Ovary (tissue), 9 donors: ENCODE measurements around the gene DDI2. TPM values are rescaled to one million over a fixed set of nuclear protein-coding genes. Genes with fewer than 3 reads are reported as not detected.
A peak's percentile ranks its signal among the peaks of the same experiment; 100 is the strongest.

ENCODE experiments used
- DNase-seq, 5 donors: peaks; one replicate each; pipeline ENCODE4 v3.0.0-alpha.2; 2019 to 2020
- H3K27ac ChIP-seq, 2 donors: fragments of 200-600 bp; one replicate each; pipeline versions ENCODE4 v1.5.1 to v1.8.0; 2019 to 2022
- H3K27me3 ChIP-seq: fragments of 200-600 bp; one replicate; pipeline ENCODE4 v1.8.0; 2022
- H3K36me3 ChIP-seq: fragments of 200-600 bp; sonication (generic); one replicate; pipeline ENCODE4 v1.5.1; 2019
- H3K4me1 ChIP-seq: one replicate; pipeline ENCODE4 v1.8.1; 2013; ENCODE audit warnings: mild to moderate bottlenecking, moderate library complexity; ENCODE audit not compliant: insufficient read depth
- H3K4me3 ChIP-seq: fragments of 200-600 bp; sonication (generic); one replicate; pipeline ENCODE4 v1.5.1; 2017
- H3K9me3 ChIP-seq, 2 donors: fragments of 200-600 bp in 1 of 2; sonication (generic) in 1 of 2; one replicate each; pipeline versions ENCODE4 v1.5.1 to v1.8.1; 2013 to 2019; ENCODE audit warnings: mild to moderate bottlenecking in 1 of 2, moderate library complexity in 1 of 2
- EP300 ChIP-seq: sonication (generic); formaldehyde crosslinking; IDR thresholded peaks from one replicate; pipeline ENCODE4 v1.6.1; 2017; ENCODE audit warnings: antibody characterized with exemption
- POLR2A ChIP-seq: fragments of 450-650 bp; IDR thresholded peaks from one replicate; pipeline ENCODE4 v1.6.1; 2017; ENCODE audit warnings: antibody characterized with exemption, mild to moderate bottlenecking, moderate library complexity
- WGBS, 3 donors: extraction: QIAGEN DNeasy Blood & Tissue Kit in 1 of 3; methylation state at CpG; one replicate each; pipeline versions ENCODE4 v1.1.5 to v1.1.7; 2013 to 2017; 5-methylcytosine and 5-hydroxymethylcytosine counted together
- intact Hi-C, 4 donors: fragments of 100-400 bp; cut with DNase I; formaldehyde crosslinking; loops; one replicate each; pipeline versions ENCODE4 v1.11.0 to v1.15.1; 2022 to 2023
- polyA plus RNA-seq, 2 donors: library from polyadenylated mRNA; stranded (reverse); fragments of 200-250 nt in 1 of 2; fragments of 350-450 nt in 1 of 2; fragmentation: Illumina TruSeq in 1 of 2; extraction: RNeasy Lipid Tissue Mini Kit (QIAGEN cat#74804) in 1 of 2; gene quantifications; one replicate each; pipeline ENCODE4 v1.2.3, GENCODE V29; 2013 to 2014
- total RNA-seq, 7 donors: library from RNA; depleted of rRNA in 2 of 7; stranded (reverse); fragments of >200 nt in 2 of 7; fragmentation: NEBNext Ultra II Directional in 3 of 7; extraction: Animal tissue kit (Norgen Biotek cat#: 25700) in 3 of 7; gene quantifications; one replicate each; pipeline versions ENCODE4 v1.1.0 to v1.2.4, GENCODE V29; 2016 to 2023
- TF ChIP-seq, protein P1 (sequence below), 3 donors: fragments of 450-650 bp in 2 of 3; fragments of 200-600 bp in 1 of 3; IDR thresholded peaks; one replicate each; pipeline versions ENCODE4 v1.5.1 to v1.8.0; 2016 to 2022; ENCODE audit warnings: antibody characterized with exemption in 3 of 3, mild to moderate bottlenecking in 1 of 3
- donor health status: DM: no; HTN: no; CAD: no; lungs with moderate emphysema.
- donor health status: DM: no; HTN: no; CAD: no.
- donor health status: Bipolar disorder and iron deficiency.
- donor health status: DM: yes; HTN: yes; CAD: no.
- donor health status: DM: no; HTN: no; CAD: no.
- donor health status: DM: yes; HTN: yes; CAD: no.

DDI2 gene
- total and polyA plus RNA-seq, 9 donors, result 4.2 to 30.9 (median 22.2) TPM

- Histone ChIP-seq H3K27me3 (no peaks in the 10 kb centered on the region), H3K4me3 (no peak overlapping the region), H3K4me1 (peaks cover 3% of the 10 kb centered on the region), H3K9me3 (no peaks in the 10 kb centered on the region), H3K27ac (no peak overlapping the region), H3K36me3 (no peaks in the 10 kb centered on the region)
- WGBS, 3 donors, result 84 to 88% (median 85%) methylated on average over 11 of the region's 11 CpGs
- intact Hi-C loops, result no loop called here
- TF ChIP-seq EP300 (no peak), POLR2A (no peak)
- TF ChIP-seq, protein P1, sequence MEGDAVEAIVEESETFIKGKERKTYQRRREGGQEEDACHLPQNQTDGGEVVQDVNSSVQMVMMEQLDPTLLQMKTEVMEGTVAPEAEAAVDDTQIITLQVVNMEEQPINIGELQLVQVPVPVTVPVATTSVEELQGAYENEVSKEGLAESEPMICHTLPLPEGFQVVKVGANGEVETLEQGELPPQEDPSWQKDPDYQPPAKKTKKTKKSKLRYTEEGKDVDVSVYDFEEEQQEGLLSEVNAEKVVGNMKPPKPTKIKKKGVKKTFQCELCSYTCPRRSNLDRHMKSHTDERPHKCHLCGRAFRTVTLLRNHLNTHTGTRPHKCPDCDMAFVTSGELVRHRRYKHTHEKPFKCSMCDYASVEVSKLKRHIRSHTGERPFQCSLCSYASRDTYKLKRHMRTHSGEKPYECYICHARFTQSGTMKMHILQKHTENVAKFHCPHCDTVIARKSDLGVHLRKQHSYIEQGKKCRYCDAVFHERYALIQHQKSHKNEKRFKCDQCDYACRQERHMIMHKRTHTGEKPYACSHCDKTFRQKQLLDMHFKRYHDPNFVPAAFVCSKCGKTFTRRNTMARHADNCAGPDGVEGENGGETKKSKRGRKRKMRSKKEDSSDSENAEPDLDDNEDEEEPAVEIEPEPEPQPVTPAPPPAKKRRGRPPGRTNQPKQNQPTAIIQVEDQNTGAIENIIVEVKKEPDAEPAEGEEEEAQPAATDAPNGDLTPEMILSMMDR (IDR thresholded peaks at IDR 0.05), result no peak
- DNase-seq, result no peak
Observed at GRCh38 chr1:15605398-15606383, 11.6 kb upstream of the DDI2 start.

DNA sequence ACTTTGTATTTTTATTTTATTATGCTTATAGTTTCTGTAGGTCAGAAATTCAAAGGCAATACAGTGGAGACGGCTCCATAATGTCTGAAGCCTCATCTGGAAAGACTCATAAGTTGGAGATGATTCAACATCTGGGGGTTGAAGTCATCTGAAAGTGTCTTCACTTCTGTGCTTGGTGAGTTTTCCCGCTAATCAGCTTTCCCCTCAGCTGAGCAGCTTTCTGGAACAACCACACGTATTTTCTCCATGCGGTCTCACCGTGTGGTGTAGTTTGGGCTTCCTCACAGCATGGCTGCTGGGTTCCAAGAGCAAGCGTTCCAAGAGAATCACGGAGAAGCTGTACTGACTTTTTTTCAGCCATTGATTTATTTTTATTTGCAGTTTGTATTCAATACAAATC lies 7.6 kb upstream of the DDI2 start:
- intact Hi-C loops, result loop anchor here in 1 of 4 donors (10.0 kb wide), 1 partner anchor 75 kb away; no protein-coding TSS in a partner anchor
- H3K4me3 ChIP-seq, result no peak overlapping the region

GRCh38 chr1:15610167-15610566 lies 7.1 kb upstream of the DDI2 start:
- Histone ChIP-seq H3K4me1 (no peaks in the 10 kb centered on the region), H3K27me3 (no peaks in the 10 kb centered on the region), H3K9me3 (no peaks in the 10 kb centered on the region), H3K36me3 (no peaks in the 10 kb centered on the region), H3K4me3 (no peak overlapping the region), H3K27ac (no peak overlapping the region)
- TF ChIP-seq POLR2A (no peak), EP300 (no peak)
- TF ChIP-seq, protein P1 (IDR thresholded peaks at IDR 0.05), result no peak
- intact Hi-C loops, result loop anchor here in 1 of 4 donors (10.0 kb wide), 1 partner anchor 75 kb away; no protein-coding TSS in a partner anchor
- 33 to 57% (median 35%) methylated on average over 4 of the region's 4 CpGs for WGBS, 3 donors
- DNase-seq, result no peak

More for the DNA sequence above, 7.6 kb upstream of the DDI2 start:
- H3K27ac ChIP-seq, result no peak overlapping the region
- no peaks in the 10 kb centered on the region for H3K36me3 ChIP-seq
- 78 to 83% (median 81%) methylated on average over 7 of the region's 7 CpGs for WGBS, 3 donors
- no peaks in the 10 kb centered on the region for H3K9me3 ChIP-seq
- no peak for TF ChIP-seq POLR2A
- TF ChIP-seq, protein P1 (IDR thresholded peaks at IDR 0.05), result no peak
- no peaks in the 10 kb centered on the region for H3K4me1 ChIP-seq
- no peak for DNase-seq
- H3K27me3 ChIP-seq, result no peaks in the 10 kb centered on the region

GRCh38 chr1:15616373-15617172 lies 685 bp upstream of the DDI2 start:
- peak in 4 of 5 donors; percentile 30 to 52 (median 42) for DNase-seq
- H3K4me3 ChIP-seq, result peak overlapping the region; percentile 49
- WGBS, 3 donors, result 18 to 22% (median 20%) methylated on average over 16 of the region's 16 CpGs

More at GRCh38 chr1:15616373-15617172, 685 bp upstream of the DDI2 start:
- Histone ChIP-seq H3K27ac (peak overlapping the region in 1 of 2 donors; percentile 88), H3K27me3 (no peaks in the 10 kb centered on the region), H3K36me3 (no peaks in the 10 kb centered on the region), H3K9me3 (no peaks in the 10 kb centered on the region), H3K4me1 (peaks cover 5% of the 10 kb centered on the region)
- TF ChIP-seq POLR2A, result no peak
- peak; percentile 28 for TF ChIP-seq EP300
- TF ChIP-seq, protein P1 (IDR thresholded peaks at IDR 0.05), result no peak
- intact Hi-C loops, result loop anchor here in 1 of 4 donors (5.0 to 10.0 kb wide), 2 partner anchors 66 to 82 kb away; partner anchors contain the start of gene PLEKHM2
